Esophagus squamous epithelium (tissue), 5 donors: ENCODE measurements around the gene ECE1. TPM values are rescaled to one million over a fixed set of nuclear protein-coding genes. Genes with fewer than 3 reads are reported as not detected.
"Not testable (repeated sequence)": the region's sequence is repeated elsewhere in the genome, so short reads cannot be mapped to it uniquely, and the experiment has no call there.

Experiments
- DNase-seq: peaks from one replicate; lab custom pipeline; 2025; lab: John Stamatoyannopoulos, UW
- H3K27ac ChIP-seq, 4 donors: fragments of 200-600 bp; sonication (generic); one replicate each; pipeline ENCODE4 v1.5.1; 2016 to 2019; ENCODE audit warnings: mild to moderate bottlenecking in 1 of 4
- H3K27me3 ChIP-seq, 4 donors: fragments of 200-600 bp; sonication (generic); 1 replicate in 3 of 4; 2 replicates in 1 of 4; pipeline versions ENCODE4 v1.5.1 to v1.6.0; 2017 to 2021; ENCODE audit warnings: antibody characterized with exemption in 1 of 4
- H3K36me3 ChIP-seq, 3 donors: fragments of 200-600 bp; sonication (generic); one replicate each; pipeline ENCODE4 v1.5.1; 2016 to 2019
- H3K4me1 ChIP-seq, 3 donors: fragments of 200-600 bp; sonication (generic); one replicate each; pipeline ENCODE4 v1.5.1; 2017 to 2019
- H3K4me3 ChIP-seq, 4 donors: fragments of 200-600 bp; sonication (generic); 1 replicate in 3 of 4; 2 replicates in 1 of 4; pipeline ENCODE4 v1.5.1; 2016 to 2019; ENCODE audit warnings: mild to moderate bottlenecking in 2 of 4, moderate library complexity in 1 of 4
- H3K9me3 ChIP-seq, 3 donors: fragments of 200-600 bp; sonication (generic); one replicate each; pipeline ENCODE4 v1.5.1; 2016 to 2019
- POLR2A ChIP-seq, 4 donors: fragments of 450-650 bp; IDR thresholded peaks; one replicate each; pipeline ENCODE4 v1.6.1; 2017; ENCODE audit warnings: antibody characterized with exemption in 4 of 4, mild to moderate bottlenecking in 4 of 4, moderate library complexity in 3 of 4
- WGBS, 2 donors: methylation state at CpG; one replicate each; pipeline ENCODE4 v1.1.5; 2018; 5-methylcytosine and 5-hydroxymethylcytosine counted together
- intact Hi-C: fragments of 100-400 bp; cut with DNase I; formaldehyde crosslinking; loops from one replicate; pipeline ENCODE4 v1.15.0; 2022
- total RNA-seq, 4 donors: library from RNA; depleted of rRNA; stranded (reverse); fragments of >200 nt; gene quantifications; one replicate each; pipeline ENCODE4 v1.1.0, GENCODE V29; 2016
- TF ChIP-seq, protein P1 (sequence below), 6 experiments: fragments of 450-650 bp in 4 of 6; fragments of 200-600 bp in 2 of 6; sonication (generic) in 2 of 6; IDR thresholded peaks; one replicate each; pipeline ENCODE4 v1.5.1; 2016 to 2019; ENCODE audit warnings: antibody characterized with exemption in 6 of 6, mild to moderate bottlenecking in 4 of 6, moderate library complexity in 4 of 6
- donor health status: DM: yes; HTN: yes; CAD: no.

Gene ECE1
- total RNA-seq, 4 donors from 2014 or later = 11.3 to 42.2 (median 24.1) TPM

DNA sequence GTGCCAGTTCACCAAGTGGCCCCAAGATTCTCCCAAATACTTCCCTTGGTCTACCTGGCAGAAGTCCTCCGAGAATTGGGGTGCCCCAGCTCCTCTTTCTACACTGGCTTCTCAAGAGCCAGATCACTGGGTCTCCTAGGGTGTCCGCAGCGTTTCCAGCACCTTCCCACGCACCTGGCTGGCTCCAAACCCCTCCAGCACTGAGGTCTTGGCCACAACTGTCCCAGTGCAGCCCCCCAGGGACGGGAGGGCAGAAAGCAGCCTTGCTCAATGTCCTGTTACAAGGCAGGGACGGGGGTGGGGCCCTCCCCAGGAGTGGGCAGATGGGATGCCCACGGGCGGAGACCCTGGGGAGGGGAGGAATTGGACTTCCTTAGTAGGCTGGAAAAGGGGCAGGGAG, 1.1 kb downstream of the ECE1 start:
- H3K4me3 ChIP-seq = peak overlapping the region; percentile 55 to 82 (median 64)
- H3K36me3 ChIP-seq = no peaks in the 10 kb centered on the region
- H3K4me1 ChIP-seq = peaks cover 36 to 94% (median 45%) of the 10 kb centered on the region in 3 donors
- 40% methylated on average over 1 of the region's 8 CpGs; no CpG with 5 or more reads in 1 of the 2 donors for WGBS, 2 donors
- no peaks in the 10 kb centered on the region for H3K9me3 ChIP-seq
- peaks cover 0 to 12% (median 0%) of the 10 kb centered on the region in 4 donors for H3K27me3 ChIP-seq
- no peak for TF ChIP-seq POLR2A (IDR thresholded peaks at IDR 0.05)
- TF ChIP-seq, protein P1, sequence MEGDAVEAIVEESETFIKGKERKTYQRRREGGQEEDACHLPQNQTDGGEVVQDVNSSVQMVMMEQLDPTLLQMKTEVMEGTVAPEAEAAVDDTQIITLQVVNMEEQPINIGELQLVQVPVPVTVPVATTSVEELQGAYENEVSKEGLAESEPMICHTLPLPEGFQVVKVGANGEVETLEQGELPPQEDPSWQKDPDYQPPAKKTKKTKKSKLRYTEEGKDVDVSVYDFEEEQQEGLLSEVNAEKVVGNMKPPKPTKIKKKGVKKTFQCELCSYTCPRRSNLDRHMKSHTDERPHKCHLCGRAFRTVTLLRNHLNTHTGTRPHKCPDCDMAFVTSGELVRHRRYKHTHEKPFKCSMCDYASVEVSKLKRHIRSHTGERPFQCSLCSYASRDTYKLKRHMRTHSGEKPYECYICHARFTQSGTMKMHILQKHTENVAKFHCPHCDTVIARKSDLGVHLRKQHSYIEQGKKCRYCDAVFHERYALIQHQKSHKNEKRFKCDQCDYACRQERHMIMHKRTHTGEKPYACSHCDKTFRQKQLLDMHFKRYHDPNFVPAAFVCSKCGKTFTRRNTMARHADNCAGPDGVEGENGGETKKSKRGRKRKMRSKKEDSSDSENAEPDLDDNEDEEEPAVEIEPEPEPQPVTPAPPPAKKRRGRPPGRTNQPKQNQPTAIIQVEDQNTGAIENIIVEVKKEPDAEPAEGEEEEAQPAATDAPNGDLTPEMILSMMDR (IDR thresholded peaks at IDR 0.05) = no peak
- intact Hi-C loops = no loop called here
- DNase-seq = no peak
- peak overlapping the region; percentile 62 to 90 (median 82) for H3K27ac ChIP-seq

- H3K9me3 ChIP-seq = no peaks in the 10 kb centered on the region
- no peaks in the 10 kb centered on the region for H3K36me3 ChIP-seq
- intact Hi-C loops = no loop called here
- H3K4me1 ChIP-seq = peaks cover 38 to 94% (median 42%) of the 10 kb centered on the region in 3 donors
- 66 to 80% methylated on average over 8 of the region's 8 CpGs for WGBS, 2 donors
- TF ChIP-seq POLR2A (IDR thresholded peaks at IDR 0.05) = no peak
- TF ChIP-seq, protein P1 (IDR thresholded peaks at IDR 0.05) = no peak
- no peak for DNase-seq
- H3K27ac ChIP-seq = peak overlapping the region in 1 of 4 donors; percentile 90
- H3K4me3 ChIP-seq = no peak overlapping the region
- peaks cover 0 to 12% (median 0%) of the 10 kb centered on the region in 4 donors for H3K27me3 ChIP-seq
Measured at GRCh38 chr1:21287905-21288514, 2.3 kb downstream of the ECE1 start.

DNA sequence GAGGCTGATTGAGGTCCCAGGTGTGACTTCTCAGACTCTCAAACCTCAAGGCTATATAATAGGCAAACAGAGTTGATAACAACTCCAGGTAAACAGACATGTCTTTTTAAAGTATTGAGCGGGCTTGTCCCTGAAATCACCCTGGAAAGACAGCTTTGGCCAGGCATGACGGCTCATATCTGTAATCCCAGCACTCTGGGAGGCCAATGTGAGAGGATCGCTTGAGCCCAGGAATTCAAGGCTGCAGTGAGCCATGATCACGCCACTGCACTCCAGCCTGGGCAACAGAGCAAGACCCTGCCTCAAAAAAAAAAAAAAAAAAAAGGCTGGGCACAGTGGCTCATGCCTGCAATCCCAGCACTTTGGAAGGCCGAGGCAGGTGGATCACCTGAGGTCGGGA, 4.9 kb downstream of the ECE1 start:
- WGBS, 2 donors = 60 to 69% methylated on average over 1 to 4 of the region's 6 CpGs
- H3K4me3 ChIP-seq, DNase-seq, H3K36me3 ChIP-seq, H3K9me3 ChIP-seq, intact Hi-C loops: not testable (repeated sequence)
- peaks cover 0 to 12% (median 0%) of the 10 kb centered on the region in 4 donors for H3K27me3 ChIP-seq
- H3K4me1 ChIP-seq = peaks cover 37 to 91% (median 41%) of the 10 kb centered on the region in 3 donors
- peak overlapping the region; percentile 71 to 85 (median 74) for H3K27ac ChIP-seq

GRCh38 chr1:21285055-21285372, 5.2 kb downstream of the ECE1 start:
- Histone ChIP-seq H3K36me3 (no peaks in the 10 kb centered on the region), H3K4me3 (no peak overlapping the region), H3K27ac (peak overlapping the region; percentile 71 to 85 (median 74)), H3K4me1 (peaks cover 38 to 91% (median 44%) of the 10 kb centered on the region in 3 donors), H3K27me3 (peaks cover 0 to 9% (median 0%) of the 10 kb centered on the region in 4 donors), H3K9me3 (no peaks in the 10 kb centered on the region)
- WGBS, 2 donors = 14 to 54% methylated on average over 1 to 2 of the region's 2 CpGs
- no peak for TF ChIP-seq POLR2A (IDR thresholded peaks at IDR 0.05)
- TF ChIP-seq, protein P1 (IDR thresholded peaks at IDR 0.05) = no peak
- DNase-seq = no peak
- intact Hi-C loops = no loop called here

DNA sequence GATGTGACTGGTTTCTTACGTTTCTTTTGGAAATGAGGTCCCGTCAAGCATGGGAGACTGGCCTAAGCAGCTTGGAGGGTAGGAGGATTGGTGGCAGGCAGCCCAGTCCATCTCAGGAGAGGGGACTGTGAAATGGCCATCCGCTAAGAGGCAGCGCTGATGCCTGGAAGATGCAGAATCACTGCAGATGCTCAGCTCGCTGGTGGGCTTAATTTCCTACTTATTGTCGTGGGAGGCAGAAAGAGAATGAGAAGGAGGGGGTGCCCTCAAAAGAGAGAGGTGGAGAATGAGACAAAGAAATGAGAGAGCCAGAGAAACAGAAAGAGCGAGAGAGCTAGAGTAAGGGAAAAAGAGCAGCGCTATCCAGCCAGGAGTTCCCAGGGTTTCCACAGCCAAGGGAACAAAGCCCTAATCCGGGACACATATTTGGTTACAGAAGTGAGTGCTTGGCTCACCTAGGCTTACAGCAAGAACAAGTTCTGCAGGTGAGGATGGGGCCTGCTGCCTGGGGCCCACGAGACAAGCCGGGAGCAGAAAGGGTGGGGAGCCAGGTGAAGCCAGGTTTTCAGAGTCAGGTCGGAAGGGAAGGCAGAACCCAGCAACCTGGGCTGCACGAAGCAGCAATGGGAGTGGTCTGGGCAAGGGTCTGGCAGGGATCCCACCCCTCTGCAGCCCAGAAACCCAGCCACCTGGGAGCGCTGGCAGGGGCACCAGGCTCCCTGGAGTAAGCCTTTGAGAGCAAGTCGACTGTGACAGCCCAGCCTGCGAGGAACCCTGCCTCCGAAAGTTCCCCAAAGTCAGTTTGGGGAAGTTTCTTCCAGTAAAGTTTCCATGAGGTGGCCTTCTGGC, 5.8 kb downstream of the ECE1 start:
- intact Hi-C loops = no loop called here
- no peak overlapping the region for H3K4me3 ChIP-seq
- peak overlapping the region; percentile 71 to 85 (median 74) for H3K27ac ChIP-seq
- no peak for TF ChIP-seq POLR2A (IDR thresholded peaks at IDR 0.05)
- TF ChIP-seq, protein P1 (IDR thresholded peaks at IDR 0.05) = no peak
- peaks cover 0 to 3% (median 0%) of the 10 kb centered on the region in 4 donors for H3K27me3 ChIP-seq
- DNase-seq = no peak
- H3K36me3 ChIP-seq = no peaks in the 10 kb centered on the region
- peaks cover 37 to 91% (median 47%) of the 10 kb centered on the region in 3 donors for H3K4me1 ChIP-seq
- 37 to 43% methylated on average over 11 to 15 of the region's 17 CpGs for WGBS, 2 donors
- no peaks in the 10 kb centered on the region for H3K9me3 ChIP-seq
